Fibroblast of peridontal ligament (primary cell): ENCODE measurements around the gene TLE1.

Source experiments
- DNase-seq: peaks from one replicate; pipeline ENCODE4 v3.0.0-alpha.2; 2010; ENCODE audit errors: extremely low read depth

Gene TLE1

DNA sequence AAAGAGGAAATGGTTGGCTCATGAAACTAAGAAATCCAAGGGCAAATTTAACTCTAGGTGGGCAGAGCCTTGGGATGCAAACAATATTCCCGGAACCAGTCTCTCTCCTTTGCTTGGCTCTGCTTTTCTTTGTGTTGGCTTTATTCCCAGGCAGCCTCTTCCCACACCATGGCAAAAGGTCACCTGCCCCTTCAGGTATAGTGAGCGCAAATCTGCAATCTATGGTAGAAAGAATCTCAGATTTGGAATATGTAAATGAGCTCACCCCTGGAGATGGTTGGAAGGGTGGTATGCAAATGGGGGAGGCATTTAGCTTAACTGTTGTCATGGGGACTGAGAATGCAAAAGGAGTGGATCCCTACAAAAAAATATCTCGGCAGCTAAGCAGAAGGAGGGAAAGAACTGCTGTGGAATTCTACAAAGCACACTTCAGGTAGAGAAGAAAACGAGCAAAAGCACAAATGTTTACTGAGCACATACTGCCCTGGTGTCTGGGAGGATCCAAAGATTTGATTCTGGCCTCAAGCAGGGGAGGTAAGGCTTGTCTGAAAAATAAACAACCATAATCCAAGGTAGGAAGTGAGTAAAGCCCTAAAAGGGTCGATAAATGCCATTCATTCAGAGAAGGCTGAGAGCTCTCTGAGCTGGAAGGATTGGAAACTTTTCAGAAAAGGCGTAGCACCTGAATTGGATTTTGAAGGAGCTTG, 139.7 kb downstream of the TLE1 start:
- DNase-seq = no peak

GRCh38 chr9:81548911-81549310, 140.4 kb downstream of the TLE1 start:
- DNase-seq = no peak

DNA sequence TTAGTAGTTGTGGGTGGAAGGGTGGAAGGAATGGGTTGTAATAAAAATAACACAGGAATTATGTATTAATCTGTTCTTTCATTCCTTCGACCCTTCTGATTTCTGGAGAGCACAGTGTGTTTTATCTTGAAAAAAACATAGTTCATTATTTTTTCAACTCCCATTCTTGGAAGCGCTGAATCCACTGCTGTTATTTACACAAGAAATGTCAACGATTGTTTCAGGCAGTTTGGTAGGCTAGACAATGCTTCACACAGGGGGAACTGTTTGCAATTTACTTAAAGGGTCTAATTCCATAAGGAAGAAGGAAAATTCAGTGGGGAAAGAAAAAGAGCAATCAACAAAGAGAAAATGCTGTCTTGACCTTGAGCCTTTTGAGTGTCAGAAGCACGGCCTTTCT, 142.9 kb downstream of the TLE1 start:
- DNase-seq = no peak

DNA sequence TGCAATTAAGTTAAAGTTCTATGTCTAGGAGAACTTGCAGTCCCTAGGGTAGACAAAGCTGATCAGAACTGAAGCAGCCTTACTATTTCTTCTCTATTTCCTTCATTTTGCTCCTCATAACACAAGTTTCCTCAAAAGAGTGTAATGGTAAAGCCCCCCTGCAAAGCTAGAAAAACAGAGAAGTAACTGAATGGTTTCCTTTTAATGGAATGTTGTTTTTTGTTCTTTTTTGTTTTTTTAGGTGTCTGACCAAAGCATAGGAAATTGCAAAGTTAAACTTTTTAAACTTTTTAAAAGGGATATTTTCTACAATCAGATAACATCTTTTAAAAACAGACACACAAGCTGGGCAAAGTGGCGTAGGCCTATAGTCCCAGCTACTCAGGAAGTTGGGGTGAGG, 145.7 kb downstream of the TLE1 start:
- no peak for DNase-seq

- DNase-seq = no peak
Observed at GRCh38 chr9:81542118-81542889, 147.0 kb downstream of the TLE1 start.

DNA sequence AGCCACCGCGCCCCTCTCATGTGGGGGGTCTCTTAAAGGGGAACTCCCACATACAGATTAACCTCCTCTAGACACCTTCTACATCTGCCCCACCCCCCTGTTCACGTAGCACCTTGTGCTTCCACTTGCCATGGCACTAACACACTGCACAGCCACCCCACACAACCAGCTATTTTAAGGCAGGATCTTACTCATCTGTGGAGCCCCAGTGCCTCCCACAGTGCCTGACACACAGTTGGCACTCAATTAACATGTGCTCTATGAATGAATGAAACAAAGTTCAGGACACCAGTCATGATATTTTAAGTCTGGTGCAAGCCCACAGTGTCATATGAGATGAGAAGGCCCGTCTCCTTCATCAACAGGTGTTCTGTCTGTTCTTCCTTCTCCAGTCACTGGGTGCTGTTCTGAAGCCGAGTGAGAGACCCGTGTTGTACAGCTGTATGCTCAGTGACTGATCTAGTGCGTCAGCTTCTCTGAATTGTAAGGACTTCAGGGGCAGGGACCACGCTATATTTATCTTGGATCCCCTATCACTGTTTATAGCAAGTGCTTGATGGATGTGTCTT, 149.1 kb downstream of the TLE1 start:
- no peak for DNase-seq

GRCh38 chr9:81539317-81539716, 150.0 kb downstream of the TLE1 start:
- DNase-seq = no peak

DNA sequence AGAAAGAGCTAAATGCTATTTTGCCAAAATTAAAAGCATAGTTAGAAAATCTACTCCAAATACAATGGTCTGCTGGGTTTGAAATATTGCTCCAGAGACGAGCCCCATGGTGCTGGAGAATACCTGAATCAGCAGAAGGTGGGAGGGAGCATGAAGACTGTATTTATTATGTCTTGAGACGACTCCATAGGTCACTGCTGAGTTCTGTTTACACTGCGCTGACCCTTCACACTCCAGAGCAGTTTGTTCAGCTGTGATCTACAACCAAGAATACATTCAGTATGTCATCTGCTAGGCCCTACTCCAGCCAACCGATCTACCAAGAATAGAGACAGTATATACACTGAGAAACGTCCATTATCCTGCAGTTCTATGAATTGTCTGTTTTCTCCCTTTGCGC, 150.5 kb downstream of the TLE1 start:
- no peak for DNase-seq

GRCh38 chr9:81537964-81538363, 151.4 kb downstream of the TLE1 start:
- peak; percentile 64 for DNase-seq

DNA sequence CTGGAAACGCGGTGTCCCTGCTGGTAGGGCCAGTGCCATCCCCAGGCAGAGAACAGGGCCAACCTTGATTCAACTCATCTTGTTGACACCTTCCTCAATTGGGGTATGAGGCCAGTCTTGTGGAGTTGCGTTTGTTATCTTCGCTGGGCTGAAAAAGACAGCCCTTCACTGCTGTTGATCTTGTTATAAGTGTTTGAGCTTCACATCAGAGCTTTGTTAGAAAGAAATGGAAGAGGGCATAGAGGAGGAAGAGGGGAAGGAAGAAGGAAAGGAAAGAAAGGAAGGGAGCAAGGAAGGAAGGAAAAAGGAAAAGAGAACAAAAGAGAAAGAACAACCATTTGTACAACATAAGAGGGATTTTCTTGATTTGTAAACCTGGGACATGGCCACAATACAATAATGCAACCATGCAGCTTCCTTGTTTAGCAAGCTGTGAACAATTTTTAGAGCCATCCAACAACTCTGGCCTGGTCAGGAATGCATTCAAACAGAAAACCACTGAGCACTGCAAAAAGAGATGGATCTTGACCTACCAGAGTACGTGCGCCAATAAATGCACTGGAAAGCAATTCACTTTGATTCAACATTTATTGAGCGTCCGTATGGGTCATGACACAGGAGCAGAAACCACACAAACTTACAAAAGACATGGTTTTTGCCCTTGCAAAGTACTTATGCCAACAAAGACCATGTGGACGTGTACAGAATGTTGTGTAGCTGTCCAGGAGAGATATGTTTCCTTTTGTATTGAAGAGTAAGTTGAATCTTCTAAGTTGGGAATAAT, 152.9 kb downstream of the TLE1 start:
- no peak for DNase-seq

DNA sequence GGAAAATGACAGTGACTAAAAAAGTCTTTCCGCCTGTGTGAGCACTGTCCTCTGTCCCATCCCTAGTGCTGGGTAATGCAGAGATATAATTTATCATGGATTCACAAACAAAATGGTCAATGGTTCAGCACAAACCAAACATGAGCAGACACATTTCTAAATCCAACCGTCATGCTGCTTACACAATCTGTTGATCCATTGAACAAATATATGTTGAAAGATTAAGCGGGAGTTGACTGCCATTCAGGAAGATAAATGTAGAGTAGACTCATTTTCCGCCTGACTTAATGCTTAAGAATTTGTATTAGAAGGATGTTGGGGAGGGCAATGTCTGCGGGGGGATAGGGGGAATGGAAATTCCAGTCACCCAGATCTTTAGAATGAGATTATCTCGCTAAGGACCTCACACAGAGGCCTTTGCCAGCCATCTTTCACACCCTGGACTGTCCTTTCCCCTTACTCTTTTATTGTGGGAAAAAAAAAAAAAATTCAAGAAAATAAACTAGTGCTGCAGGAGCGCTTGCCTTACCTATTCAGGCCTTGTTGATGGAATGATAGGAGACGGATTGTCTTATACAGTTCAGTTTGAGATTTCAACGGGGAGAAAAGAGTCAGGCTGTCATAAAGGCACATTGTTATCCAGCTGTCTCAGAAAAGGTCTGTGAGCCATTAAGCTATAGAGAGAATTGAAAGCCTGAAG, 153.7 kb downstream of the TLE1 start:
- peak; percentile 36 for DNase-seq

- no peak for DNase-seq
Observed at GRCh38 chr9:81534138-81534875, 155.0 kb downstream of the TLE1 start.
